COLO829 (cell line): ENCODE results near the gene CATSPERE.
"Not testable (repeated sequence)": the region's sequence is repeated elsewhere in the genome, so short reads cannot be mapped to it uniquely, and the experiment has no call there.

ENCODE experiments used
- DNase-seq: peaks from one replicate; pipeline ENCODE4 v3.0.0; 2012; ENCODE audit warnings: low spot score

CATSPERE gene

DNA sequence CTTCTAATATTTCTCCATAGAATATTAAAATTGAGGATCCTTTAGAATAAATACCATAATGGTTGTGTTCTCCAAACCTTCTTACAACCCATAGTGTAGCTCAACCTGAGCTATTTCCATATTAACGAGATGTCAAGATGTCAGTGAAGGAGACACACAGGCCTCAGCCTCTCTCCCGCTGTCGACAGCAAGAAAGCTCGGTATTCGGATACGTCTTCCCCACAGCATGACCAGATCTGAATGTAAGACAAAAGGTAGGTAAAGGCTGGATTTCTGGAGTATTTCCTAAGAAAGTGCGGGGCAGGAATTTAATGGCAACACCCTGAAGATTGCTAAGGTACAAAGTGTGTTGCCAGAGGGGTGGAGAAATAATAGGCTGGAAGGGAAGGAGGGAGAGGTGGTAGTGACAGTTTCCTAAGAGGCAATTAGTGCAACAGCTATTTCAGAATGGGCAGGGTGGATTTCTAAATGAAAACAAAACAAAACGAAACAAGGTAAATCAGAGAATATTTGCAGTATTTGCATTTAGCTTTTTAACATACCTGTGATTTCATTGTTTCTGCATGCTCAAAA, 11.1 kb upstream of the CATSPERE start:
- DNase-seq = no peak

DNA sequence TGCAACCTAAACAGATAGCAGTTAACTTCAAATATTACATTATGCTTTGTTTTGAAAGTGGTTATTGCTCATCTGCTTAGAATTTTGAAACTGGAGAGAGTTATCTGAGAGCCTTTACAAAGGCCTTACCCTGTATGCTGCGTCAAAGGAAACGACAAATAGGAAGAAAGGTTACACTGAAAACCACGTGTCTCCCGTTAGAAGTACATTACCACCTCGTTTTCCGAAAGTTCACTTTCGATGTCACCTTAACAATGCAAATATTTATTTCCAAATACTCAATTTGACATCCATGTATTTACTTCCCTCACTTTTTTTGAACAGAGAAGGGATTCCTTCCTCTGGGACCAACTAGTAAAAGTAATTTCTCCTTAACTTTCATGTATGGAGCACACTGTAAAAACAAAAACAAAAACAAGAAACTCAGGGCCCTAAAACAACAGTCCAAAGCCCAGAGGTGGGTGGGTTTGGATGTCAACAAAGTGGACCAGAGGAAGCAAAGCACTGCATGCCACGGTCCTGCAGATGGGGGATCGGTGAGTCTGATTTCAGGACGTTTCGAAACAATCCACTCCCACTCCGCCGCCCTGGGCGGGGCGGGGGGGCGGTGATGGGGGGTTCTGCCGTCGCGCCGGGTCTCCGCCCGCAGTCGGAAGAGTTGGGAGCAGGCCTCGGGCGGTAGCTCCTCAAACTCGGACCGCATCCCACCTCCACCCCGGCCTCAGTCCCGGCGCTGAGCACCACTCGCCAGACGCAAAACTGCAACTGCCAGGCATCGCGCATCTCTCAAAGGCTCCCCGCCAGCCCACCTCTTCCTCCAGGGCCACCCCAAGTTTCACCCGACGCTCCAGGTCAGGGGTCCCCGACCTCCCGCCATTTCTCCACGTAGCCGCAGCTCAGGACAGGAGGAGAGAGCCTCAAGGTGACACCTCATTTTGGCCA, 10.2 kb upstream of the CATSPERE start:
- DNase-seq = peak; percentile 30

DNA sequence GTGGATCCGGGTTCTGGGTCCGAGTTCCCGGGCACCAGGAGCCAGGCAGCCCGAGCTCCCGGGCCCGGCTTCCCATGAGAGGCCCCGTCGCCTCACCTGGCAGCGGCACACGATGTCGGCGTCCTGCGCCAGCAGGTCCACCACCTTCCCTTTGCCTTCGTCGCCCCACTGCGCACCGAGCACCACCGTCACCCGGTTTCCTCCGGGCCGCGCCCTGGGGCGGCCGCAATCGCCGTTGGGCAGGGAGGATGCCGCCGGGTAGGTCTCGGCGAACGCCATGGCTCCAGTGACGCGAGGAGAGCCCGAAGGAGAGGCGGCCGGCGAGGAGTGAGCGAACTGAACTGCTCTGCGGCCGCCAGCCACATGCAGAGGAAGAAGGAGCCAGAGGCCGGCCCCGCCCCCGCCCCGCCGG, 9.5 kb upstream of the CATSPERE start, which contains the start of gene ADSS2:
Gene ADSS2, minus strand, starts transcription at position 371 of the 412 bp plus-strand sequence. Its CDS starts 92 bp downstream, at position 279.
- DNase-seq = no peak

DNA sequence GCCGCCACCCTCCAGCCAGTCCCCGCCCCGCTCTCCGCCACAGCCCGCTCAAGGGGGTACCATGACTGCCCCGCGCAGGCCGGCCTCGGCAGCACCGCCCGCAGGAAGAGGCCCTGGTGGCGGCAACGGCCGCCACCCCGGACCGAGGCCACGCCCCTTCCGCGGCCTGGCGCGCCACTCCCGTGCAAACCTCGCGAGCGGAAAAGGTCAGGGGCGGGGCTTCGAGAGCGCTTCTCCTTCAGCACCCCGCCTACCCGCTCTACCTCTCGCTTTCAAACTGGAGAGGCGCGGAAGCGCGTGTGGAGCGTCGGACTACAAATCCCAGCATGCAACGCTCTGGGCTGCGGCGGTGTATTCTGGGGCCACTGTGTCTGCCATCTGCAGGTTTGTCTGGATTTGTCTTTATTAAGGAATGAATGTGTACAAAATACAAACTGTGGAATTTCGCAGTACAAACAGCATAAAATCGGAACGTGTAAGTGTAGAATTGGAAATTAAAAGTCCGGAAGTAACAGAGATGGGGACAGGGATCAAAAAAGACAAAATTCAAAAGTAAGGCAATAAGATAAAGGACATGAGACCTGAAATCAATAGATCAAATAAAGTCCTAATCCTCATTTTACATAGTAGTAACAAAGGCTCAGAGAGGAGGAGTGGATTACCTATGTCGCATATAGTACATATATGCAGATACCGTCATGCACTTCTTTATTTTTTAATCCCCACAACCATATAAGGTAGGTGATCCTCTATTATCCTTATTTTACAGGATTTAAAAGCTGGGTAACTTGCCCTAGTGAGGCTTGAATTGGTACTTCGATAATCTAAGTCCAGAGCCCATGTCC, 8.9 kb upstream of the CATSPERE start:
- DNase-seq = peak; percentile 98

DNA sequence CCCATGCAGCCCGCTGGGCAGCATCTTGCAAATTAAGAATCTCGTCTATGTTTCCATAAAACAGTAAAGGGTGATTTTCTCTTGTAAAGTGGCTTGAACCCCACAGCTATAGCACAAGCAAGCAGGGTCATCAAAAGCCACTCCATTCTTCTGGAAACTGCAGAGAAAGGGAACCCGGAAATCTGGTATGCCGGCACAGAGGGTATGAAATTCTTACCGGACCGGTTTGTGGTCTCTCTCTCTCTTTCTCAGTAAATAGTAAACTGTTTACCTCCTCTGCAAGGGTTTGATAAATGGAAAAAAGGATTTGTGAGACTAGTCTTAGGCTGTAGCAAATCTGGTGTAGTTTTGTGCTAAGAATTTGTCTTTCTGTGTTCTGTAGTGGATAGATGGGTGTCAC, 6.7 kb upstream of the CATSPERE start:
- no peak for DNase-seq

DNA sequence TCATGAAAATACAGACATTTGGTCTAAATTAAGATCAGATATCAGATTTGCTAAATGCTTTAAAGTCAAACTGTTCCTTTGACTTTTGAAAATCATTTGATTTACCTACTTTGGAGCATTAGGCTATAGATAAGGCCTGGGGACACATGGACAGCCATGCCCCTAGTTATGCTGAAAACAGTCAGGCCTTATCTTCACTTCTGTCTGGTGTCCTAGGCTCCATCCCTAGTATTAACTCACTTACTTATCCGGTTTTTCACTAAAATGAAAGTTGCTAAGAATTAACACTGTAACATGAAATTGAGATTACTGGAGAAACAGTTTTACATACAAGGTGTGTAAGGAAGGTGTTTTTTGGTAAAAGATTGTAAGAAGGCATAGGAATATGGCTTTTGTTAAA, 4.5 kb upstream of the CATSPERE start:
- no peak for DNase-seq

DNA sequence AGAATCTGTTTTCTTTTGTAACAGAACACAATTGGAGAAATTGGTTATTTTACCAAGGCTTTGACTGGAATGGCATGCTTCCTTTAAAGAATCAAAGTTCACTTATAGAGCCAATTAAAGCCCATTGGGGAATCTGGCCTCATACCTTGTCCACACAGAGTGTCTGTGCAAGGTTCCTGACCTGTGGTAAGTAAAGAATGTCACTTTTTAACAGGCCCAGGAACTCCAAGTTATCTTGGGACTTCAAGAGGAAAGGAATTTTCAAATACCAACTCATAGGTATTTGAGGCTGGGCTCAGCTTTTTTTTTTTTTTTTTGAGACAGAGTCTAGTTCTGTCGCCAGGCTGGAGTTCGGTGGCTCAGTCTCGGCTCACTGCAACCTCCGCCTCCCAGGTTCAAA, 2.3 kb upstream of the CATSPERE start:
- no peak for DNase-seq

DNA sequence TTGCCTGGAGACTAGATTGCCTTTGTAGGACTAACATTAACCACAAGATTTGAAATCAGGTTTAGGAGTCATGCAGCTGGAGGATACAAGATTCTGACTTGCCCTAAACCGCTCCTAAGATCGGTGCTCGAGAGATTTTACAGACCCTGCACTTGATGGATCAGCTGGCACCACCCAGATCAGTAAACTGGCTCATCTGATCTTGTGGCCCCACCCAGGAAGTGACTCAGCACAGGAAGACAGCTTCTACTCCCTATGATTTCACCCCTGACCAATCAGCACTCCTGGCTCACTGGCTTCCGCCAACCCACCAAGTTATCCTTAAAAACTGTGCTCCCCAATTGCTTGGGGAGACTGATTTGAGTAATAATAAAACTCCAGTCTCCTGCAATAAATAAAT, 876 bp upstream of the CATSPERE start:
- DNase-seq = no peak

DNA sequence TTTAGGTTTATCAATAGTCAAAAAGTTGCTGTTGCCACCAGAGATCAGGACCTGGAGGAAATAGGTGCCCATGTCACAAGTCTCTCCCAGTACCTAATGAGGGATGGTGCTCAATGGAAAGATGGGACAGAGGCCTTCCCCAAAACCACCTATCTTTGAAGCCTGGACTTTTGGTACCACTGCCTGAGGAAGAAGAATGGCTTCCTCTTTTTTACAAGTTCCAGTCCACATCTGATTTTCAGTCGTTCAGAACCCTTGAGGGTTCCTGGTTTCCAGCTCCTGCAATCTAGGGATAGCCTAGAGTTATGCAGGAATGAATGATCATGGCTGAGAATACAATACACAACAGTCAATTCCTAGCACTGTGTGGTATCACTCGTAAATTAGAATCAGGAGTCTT, 5.7 kb downstream of the CATSPERE start:
- DNase-seq = no peak

DNA sequence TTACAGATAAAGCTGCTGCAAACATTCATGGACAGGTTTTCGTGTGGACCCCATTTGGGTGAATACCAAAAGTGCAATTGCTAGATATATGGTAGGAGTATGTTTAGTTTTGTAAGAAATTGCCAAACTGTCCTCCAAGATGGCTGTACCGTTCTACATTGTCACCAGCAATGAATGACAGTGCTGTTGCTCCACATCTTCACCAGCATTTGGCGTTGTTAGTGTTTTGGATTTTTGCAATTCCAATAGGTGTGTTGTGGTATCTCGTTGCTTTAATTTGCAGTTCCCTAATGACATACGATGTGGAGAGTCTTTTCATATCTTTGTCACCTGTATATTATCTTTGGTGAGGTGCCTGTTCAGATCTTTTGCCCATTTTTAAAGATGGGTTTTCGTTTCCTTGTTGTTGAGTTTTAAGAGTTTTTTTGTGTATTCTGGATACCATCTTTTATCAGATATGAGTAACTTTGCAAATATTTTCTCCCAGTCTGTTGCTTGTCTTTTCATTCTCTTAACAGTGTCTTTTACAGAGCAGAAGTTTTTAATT, 12.1 kb downstream of the CATSPERE start:
- no peak for DNase-seq

DNA sequence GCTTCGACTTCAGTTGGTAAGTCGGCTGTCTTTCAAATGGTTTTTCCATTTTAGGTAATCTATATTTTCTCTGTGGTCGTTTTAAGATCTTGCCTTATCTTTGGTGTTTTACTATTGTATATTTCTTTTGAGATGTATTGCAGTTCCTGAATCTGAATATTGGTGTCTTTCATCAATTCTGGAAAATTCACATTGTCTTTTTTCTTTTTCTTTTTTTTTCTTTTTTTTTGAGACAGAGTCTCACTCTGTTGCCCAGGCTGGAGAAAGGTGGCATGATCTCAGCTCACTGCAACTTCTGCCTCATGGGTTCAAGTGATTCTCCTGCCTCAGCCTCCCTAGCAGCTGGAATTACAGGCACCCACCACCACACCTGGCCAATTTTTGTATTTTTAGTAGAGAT, 23.9 kb downstream of the CATSPERE start:
- not testable (repeated sequence) for DNase-seq

DNA sequence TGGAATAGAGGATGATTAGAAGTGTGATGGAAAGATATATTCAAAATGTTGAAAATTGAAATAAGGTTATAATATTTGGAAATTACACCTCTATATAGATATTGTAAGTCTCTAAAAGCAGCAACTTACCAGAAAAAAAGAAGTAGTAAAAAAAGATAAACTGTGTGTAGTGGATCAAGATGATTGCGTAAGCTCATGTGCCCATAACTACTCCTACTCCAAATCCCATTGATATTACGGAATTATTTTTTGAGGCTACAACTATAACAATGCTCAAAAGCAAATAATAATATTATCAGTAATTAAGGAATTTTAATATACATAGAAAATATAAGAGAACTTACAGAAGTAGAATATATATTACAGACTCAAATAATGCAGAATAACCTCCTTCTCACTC, 33.6 kb downstream of the CATSPERE start:
- DNase-seq = no peak

DNA sequence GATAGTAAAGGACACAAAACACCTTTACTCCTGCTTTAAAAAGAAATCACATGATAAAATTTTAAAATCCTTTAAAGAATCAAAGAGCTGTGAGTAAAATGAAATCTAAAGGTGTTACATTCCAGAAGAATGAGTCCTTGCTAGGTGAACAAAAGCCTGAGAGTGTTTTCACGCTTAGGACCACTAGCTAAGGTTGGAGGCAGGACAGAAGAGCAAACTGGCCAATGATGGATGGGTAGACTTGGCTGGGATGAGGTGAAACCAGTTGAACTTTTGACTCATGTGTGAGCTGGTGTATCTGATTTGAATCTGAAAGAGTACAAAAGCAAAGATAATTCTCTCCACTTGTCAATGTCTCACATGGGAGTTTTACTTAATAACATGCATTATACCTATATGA, 35.1 kb downstream of the CATSPERE start:
- no peak for DNase-seq

DNA sequence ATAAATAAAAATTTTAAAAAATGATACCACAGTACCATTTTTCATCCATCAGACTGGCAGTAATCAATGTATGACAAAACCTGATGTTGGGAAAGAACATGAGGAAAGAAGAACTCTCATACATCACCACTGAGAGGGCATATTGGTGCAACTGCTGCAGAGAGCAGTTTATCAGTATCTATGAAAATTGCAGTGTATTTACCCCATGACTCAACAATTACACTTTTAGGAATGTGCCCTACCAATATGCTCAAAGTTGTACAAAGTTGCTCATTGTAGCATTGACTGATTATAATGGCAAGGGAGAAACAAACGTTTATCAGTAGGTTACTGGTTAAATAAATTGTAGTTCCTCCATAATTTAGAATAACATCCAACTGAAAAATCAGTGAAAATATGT, 36.7 kb downstream of the CATSPERE start:
- DNase-seq = no peak

DNA sequence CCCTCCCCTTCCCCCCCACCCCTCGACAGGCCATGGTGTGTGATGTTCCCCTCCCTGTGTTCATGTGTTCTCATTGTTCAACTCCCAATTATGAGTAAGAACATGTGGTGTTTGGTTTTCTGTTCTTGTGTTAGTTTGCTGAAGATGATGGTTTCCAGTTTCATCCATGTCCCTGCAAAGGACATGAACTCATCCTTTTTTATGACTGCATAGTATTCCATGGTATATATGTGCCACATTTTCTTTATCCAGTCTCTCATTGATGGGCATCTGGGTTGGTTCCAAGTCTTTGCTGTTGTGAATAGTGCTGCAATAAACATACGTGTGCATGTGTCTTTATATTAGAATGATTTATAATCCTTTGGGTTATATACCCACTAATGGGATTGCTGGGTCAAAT, 38.4 kb downstream of the CATSPERE start:
- DNase-seq = not testable (repeated sequence)

DNA sequence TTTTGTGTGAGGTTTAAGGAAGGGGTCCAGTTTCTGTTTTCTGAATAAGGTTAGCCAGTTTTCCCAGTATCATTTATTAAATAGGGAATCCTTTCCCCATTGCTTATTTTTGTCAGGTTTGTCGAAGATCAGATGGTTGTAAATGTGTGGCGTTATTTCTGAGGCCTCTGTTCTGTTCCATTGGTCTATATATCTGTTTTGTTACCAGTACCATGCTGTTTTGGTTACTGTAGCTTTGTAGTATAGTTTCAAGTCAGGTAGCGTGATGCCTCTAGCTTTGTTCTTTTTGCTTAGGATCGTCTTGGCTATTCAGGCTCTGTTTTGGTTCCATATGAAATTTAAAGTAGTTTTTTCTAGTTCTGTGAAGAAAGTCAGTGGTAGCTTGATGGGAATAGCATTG, 39.4 kb downstream of the CATSPERE start:
- DNase-seq = not testable (repeated sequence)

DNA sequence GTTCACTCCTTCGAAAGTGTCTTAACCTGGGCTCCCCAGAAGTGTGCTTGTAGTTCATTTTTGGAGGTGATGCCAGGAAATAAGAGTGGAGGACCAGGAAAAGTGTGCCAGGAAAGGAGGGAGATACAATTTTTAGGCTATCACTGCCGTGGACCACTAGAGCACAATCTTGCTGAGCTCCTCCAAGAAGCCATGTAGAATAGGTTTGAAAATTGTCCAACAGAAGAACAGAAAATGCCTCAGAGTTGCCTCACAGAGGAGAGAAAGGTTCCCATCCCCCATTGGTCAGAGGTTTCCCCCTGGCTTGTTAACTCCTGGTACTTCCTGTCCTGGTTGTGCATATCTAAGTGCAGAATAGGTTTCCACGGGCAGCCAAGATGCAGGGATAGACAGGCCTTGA, 41.6 kb downstream of the CATSPERE start:
- DNase-seq = no peak

DNA sequence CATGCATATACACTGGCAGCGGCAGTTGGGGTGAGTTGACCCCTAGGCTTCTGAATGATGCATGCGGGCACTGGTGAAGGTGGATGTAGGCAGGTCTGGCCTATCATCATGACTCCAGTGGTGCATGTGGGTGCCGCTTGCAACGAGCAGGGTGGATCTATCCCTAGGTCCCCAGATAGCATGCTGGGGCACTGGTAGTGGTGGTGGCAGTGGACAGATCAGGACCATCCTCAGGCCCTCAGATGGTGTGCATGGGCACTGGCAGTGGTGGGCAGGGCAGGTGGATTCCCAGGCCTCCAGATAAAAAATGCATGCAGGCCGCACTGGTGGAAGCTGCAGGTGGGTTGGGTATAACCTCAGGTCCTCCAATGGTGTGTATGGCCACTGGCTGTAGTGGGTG, 52.4 kb downstream of the CATSPERE start:
- no peak for DNase-seq

DNA sequence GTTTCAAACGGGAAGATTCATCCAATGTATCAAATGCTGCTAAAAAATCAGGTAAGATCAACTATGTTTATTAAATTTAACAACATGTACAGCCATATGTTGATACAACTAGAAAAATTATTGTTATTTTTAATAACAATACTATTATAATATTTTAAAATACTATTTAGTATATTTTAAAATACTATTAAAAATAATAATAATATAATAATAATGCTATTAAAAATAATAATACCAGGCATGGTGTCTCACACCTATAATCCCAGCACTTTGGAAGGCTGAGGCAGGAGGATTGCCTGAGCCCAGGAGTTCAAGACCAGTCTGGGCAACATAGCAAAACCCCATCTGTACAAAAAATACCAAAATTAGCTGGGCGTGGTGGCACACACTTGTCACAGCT, 54.6 kb downstream of the CATSPERE start:
- no peak for DNase-seq

DNA sequence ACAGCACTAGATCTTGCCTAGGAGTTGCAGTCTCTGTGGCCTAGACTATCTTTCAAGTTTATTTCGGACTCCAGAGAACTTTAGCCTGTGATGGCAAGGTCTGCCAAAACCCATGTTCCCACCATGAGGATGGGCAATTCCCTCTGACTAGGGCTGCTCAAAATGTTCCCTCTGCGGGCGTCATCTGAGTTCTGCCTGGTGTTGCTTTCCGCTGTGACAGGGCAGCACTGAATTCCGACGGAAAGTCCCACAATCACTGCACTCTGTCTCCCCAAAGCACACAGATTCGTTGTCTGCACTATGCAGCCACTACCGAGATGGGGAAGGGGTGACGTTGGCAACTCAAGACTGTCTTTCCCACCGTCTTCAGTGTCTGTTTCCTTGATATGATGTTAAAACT, 75.2 kb downstream of the CATSPERE start:
- DNase-seq = no peak

DNA sequence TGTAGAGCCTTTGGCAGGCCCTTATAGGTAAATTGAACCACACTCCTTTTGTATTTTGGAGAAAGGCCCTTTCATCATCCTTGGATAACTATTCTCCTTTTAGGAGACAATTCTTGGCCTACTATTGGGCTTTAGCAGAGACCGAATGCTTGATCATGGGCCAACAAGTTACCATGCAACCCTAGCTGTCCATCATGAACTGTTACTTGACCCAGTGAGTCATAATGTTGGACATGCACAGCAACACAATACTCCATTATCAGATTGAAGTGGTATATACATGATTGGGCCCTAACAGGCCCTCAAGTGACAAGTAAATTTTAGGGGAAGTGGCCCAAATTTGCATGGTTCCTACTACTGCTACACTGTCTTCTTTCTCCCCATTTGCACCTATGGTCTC, 84.4 kb downstream of the CATSPERE start:
- peak; percentile 90 for DNase-seq

DNA sequence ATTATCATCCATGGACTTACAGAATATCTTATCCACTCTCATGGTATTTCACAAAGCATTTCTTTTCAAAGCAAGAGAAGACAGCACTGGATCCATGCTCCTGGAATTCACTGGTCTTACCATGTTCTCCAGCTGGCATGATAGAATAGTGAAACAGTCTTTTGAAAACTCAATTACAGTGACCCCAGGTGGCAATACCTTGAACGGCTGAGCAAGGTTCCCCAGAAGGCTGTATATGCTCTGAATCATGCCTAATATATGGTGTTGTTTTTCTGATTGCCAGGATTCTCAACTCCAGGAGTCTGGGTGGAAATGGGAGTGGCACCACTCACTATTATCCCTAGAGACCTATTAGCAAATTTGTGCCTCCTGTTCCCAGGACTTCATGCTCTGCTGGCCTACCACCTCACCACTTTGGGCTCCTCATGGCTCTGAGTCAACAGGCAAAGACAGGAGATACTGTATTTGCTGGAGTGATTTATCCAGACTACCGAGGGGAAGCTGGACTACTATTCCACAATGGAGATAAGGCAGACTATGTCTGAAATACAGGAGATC, 87.6 kb downstream of the CATSPERE start:
- no peak for DNase-seq
